KOPT-K1 (cell line): ENCODE results near the gene PRDM1.

Source experiments
- H3K27ac ChIP-seq: fragments of 200-600 bp; sonication (generic); 2 replicates; pipeline ENCODE4 v1.5.1; 2016; ENCODE audit warnings: antibody characterized with exemption, mild to moderate bottlenecking, low read depth, low read length; ENCODE audit not compliant: poor library complexity, severe bottlenecking
- H3K36me3 ChIP-seq: fragments of 200-600 bp; sonication (generic); 2 replicates; pipeline ENCODE4 v1.5.1; 2017; ENCODE audit warnings: antibody characterized with exemption, mild to moderate bottlenecking, low read length, moderate library complexity; ENCODE audit not compliant: insufficient read depth
- H3K9me3 ChIP-seq: fragments of 200-600 bp; sonication (generic); 2 replicates; pipeline ENCODE4 v1.5.1; 2017; ENCODE audit warnings: antibody characterized with exemption, low read length, mild to moderate bottlenecking; ENCODE audit not compliant: insufficient read depth, poor library complexity, severe bottlenecking

Gene PRDM1

GRCh38 chr6:106082735-106083398 is 3.3 kb upstream of the PRDM1 start:
- Histone ChIP-seq H3K27ac (peak overlapping the region; percentile 18), H3K9me3 (no peaks in the 10 kb centered on the region), H3K36me3 (no peaks in the 10 kb centered on the region)

GRCh38 chr6:106083618-106084017 is 2.5 kb upstream of the PRDM1 start:
- H3K36me3 ChIP-seq: no peaks in the 10 kb centered on the region
- no peaks in the 10 kb centered on the region for H3K9me3 ChIP-seq
- H3K27ac ChIP-seq: no peak overlapping the region

GRCh38 chr6:106084106-106084988 is 1.8 kb upstream of the PRDM1 start:
- Histone ChIP-seq H3K36me3 (no peaks in the 10 kb centered on the region), H3K9me3 (no peaks in the 10 kb centered on the region), H3K27ac (no peak overlapping the region)

- H3K27ac ChIP-seq: no peak overlapping the region
- H3K36me3 ChIP-seq: no peaks in the 10 kb centered on the region
- no peaks in the 10 kb centered on the region for H3K9me3 ChIP-seq
Measured at GRCh38 chr6:106084989-106085691, 996 bp upstream of the PRDM1 start.

- Histone ChIP-seq H3K9me3 (no peaks in the 10 kb centered on the region), H3K36me3 (no peaks in the 10 kb centered on the region), H3K27ac (peak overlapping the region; percentile 30)
Measured at GRCh38 chr6:106085692-106085983, 498 bp upstream of the PRDM1 start.

GRCh38 chr6:106086814-106087175 is 659 bp downstream of the PRDM1 start:
- Histone ChIP-seq H3K9me3 (no peaks in the 10 kb centered on the region), H3K27ac (no peak overlapping the region), H3K36me3 (no peaks in the 10 kb centered on the region)

- Histone ChIP-seq H3K36me3 (no peaks in the 10 kb centered on the region), H3K27ac (no peak overlapping the region), H3K9me3 (no peaks in the 10 kb centered on the region)
Measured at GRCh38 chr6:106087548-106088325, 1.6 kb downstream of the PRDM1 start.

GRCh38 chr6:106090001-106090400 is 3.9 kb downstream of the PRDM1 start:
- no peaks in the 10 kb centered on the region for H3K36me3 ChIP-seq
- no peak overlapping the region for H3K27ac ChIP-seq
- no peaks in the 10 kb centered on the region for H3K9me3 ChIP-seq

- H3K9me3 ChIP-seq: no peaks in the 10 kb centered on the region
- H3K27ac ChIP-seq: no peak overlapping the region
- H3K36me3 ChIP-seq: no peaks in the 10 kb centered on the region
Measured at GRCh38 chr6:106092279-106092678, 6.1 kb downstream of the PRDM1 start.

GRCh38 chr6:106094261-106094963 is 8.3 kb downstream of the PRDM1 start:
- no peaks in the 10 kb centered on the region for H3K36me3 ChIP-seq
- H3K9me3 ChIP-seq: no peaks in the 10 kb centered on the region
- H3K27ac ChIP-seq: no peak overlapping the region

- Histone ChIP-seq H3K36me3 (no peaks in the 10 kb centered on the region), H3K27ac (no peak overlapping the region), H3K9me3 (no peaks in the 10 kb centered on the region)
Measured at GRCh38 chr6:106094964-106095335, 8.8 kb downstream of the PRDM1 start.

GRCh38 chr6:106097411-106098231 is 11.5 kb downstream of the PRDM1 start:
- H3K9me3 ChIP-seq: no peaks in the 10 kb centered on the region
- H3K36me3 ChIP-seq: no peaks in the 10 kb centered on the region
- H3K27ac ChIP-seq: peak overlapping the region; percentile 68

- Histone ChIP-seq H3K36me3 (no peaks in the 10 kb centered on the region), H3K9me3 (no peaks in the 10 kb centered on the region), H3K27ac (peak overlapping the region; percentile 68)
Measured at GRCh38 chr6:106098383-106099234, 12.5 kb downstream of the PRDM1 start.
